ENCODE data around the gene SPNS1. TPM values are rescaled to one million over a fixed set of nuclear protein-coding genes. Genes with fewer than 3 reads are reported as not detected.

Gene SPNS1
- polyA plus RNA-seq, 6 donors from 2014 or later, result 11.4 to 29.9 (median 19.0) TPM

DNA sequence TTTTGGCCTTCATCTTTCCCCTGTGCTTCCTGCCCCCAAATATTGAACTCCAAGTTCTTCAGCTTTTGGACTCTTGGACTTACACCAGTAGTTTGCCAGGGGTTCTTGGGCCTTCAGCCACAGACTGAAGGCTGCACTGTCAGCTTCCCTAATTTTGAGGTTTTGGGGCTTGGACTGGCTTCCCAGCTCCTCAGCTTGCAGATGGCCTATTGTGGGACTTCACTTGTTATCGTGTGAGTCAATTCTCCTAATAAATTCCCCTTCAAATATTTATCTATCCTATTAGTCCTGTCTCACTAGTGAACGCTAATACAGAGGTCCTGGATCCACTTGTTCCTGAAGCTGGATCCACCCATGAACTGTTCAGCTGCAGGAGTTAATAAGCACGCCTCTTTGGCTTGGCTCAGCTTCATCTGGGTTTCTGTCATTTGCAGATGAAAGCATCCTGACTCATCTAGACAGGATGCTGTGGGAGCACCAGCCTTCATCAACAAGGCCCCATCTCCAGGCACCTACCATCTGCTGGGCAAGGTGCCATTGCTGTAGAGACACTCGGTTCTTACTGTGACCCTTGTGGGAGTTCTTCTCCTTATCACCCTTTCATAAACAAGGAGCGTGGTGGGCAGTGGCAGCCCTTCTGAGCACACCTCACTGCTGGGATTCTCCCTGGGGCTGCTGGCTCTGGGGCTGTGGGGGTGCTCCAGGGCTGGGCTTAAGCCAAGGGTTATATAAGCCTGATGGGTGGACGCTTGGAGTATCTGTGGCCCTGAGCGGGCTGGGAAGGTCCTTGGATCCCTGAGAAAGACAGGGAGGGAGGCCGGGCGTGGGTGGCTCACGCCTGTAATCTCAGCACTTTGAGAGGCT, 33.4 kb downstream of the SPNS1 start:
- no peaks in the 10 kb centered on the region for H3K9me3 Mint-ChIP-seq
- peaks cover 20 to 48% (median 27%) of the 10 kb centered on the region in 3 donors for H3K27me3 Mint-ChIP-seq
- no peaks in the 10 kb centered on the region for H3K36me3 Mint-ChIP-seq
- ATAC-seq (ENCODE audit: low read depth in 2 of 2) (no peak), DNase-seq (no peak)
- H3K4me1 Mint-ChIP-seq, result peaks cover 0 to 5% (median 4%) of the 10 kb centered on the region in 3 donors
- no peak overlapping the region for H3K4me3 Mint-ChIP-seq
- no peak overlapping the region for H3K27ac Mint-ChIP-seq

DNA sequence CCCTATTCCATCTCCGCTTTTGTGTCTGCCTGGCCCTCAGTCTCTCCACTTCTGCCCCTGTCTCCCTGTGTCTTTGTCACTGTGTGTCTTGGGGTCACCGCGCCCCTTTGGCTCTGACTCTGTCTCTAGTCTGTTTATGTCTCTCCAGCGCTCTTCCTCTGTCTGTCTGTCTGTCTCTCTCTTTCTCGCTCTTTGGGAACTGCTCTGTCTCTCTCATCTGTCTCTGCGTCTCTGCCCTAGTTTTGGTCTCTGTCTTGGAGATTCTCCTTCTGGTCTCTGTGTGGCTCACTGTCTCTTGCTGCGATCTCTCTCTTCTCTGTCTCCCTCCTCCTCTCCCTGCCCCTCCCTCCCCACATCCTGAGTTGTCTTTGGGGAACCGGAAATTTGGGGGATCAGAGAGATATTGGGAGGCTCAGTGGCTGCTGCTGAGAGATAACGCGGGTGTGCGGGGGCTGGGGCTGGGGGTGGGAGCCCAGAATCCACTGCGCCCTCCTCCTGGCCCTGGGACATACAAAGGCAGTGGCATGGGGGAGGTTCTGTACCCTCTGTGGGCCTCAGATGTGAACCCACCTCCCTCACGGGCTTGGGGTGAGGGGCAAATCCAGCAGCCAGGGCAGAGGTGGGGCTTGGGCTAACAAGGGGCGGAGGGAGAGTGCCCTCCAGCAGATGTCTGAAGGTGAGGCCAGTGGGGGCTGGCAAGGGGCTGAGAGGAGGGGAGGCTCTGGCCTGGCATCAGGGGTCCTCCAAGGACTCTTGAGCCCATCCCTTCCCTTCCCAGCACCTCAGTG, 34.7 kb downstream of the SPNS1 start:
- Mint-ChIP-seq H3K4me3 (no peak overlapping the region), H3K4me1 (peaks cover 0 to 5% (median 4%) of the 10 kb centered on the region in 3 donors), H3K27me3 (peaks cover 20 to 45% (median 27%) of the 10 kb centered on the region in 3 donors), H3K9me3 (no peaks in the 10 kb centered on the region), H3K36me3 (no peaks in the 10 kb centered on the region), H3K27ac (no peak overlapping the region)
- ATAC-seq (ENCODE audit: low read depth in 2 of 2) (no peak), DNase-seq (no peak)

DNA sequence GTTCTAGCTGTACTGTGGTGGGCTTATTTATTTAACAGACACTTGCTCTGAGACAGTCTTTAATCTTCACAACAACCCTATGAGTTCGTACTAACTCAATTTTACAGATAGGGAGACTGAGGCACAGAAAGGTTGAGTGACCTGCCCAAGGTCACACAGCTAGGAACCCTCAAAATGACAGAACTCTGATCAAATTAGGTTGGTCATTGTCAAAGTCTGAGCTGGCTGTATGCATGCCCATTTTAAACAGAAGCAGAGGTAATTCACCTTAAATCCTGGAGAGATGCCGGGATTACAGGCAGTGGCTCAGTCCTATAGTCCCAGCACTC, 35.2 kb downstream of the SPNS1 start:
- Mint-ChIP-seq H3K36me3 (no peaks in the 10 kb centered on the region), H3K9me3 (peaks cover 0 to 3% (median 0%) of the 10 kb centered on the region in 7 donors), H3K4me1 (peaks cover 0 to 5% (median 4%) of the 10 kb centered on the region in 3 donors), H3K27me3 (peaks cover 17 to 40% (median 23%) of the 10 kb centered on the region in 3 donors), H3K4me3 (no peak overlapping the region), H3K27ac (no peak overlapping the region)
- ATAC-seq (ENCODE audit: low read depth in 2 of 2) (no peak), DNase-seq (no peak)

DNA sequence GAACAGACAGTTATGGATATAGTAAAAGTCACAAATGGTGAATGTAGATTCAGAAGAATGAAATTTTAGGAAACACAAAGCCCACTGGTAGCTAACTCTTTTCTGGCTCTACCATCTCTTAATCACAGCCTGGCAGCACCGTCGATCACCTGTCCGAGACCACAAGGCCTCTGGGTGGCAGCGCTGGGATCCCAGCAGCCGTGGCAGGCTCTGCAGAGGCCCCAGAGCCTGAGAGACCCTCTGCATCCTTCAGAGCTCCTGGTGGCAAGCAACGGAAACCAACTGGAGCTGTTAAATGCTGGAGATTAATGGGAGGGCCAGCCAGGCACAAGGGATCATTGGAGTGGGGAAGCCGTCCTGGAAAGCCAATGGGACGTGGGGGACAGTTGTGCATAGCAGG, 36.5 kb downstream of the SPNS1 start:
- no peaks in the 10 kb centered on the region for H3K36me3 Mint-ChIP-seq
- DNase-seq (no peak), ATAC-seq (ENCODE audit: low read depth in 2 of 2) (no peak)
- peaks cover 0 to 5% (median 4%) of the 10 kb centered on the region in 3 donors for H3K4me1 Mint-ChIP-seq
- peaks cover 0 to 3% (median 0%) of the 10 kb centered on the region in 7 donors for H3K9me3 Mint-ChIP-seq
- H3K27me3 Mint-ChIP-seq, result peaks cover 12 to 28% (median 13%) of the 10 kb centered on the region in 3 donors
- H3K4me3 Mint-ChIP-seq, result no peak overlapping the region
- peak overlapping the region in 1 of 6 donors; percentile 21 for H3K27ac Mint-ChIP-seq

GRCh38 chr16:29011851-29012250, 37.3 kb downstream of the SPNS1 start:
- H3K36me3 Mint-ChIP-seq, result no peaks in the 10 kb centered on the region
- peak overlapping the region in 1 of 8 donors; percentile 22 for H3K4me3 Mint-ChIP-seq
- H3K4me1 Mint-ChIP-seq, result peaks cover 0 to 5% (median 4%) of the 10 kb centered on the region in 3 donors
- peaks cover 0 to 3% (median 0%) of the 10 kb centered on the region in 7 donors for H3K9me3 Mint-ChIP-seq
- no peak overlapping the region for H3K27ac Mint-ChIP-seq
- ATAC-seq (ENCODE audit: low read depth in 2 of 2) (no peak), DNase-seq (no peak)
- peaks cover 10 to 24% (median 12%) of the 10 kb centered on the region in 3 donors for H3K27me3 Mint-ChIP-seq

- H3K36me3 Mint-ChIP-seq, result no peaks in the 10 kb centered on the region
- H3K9me3 Mint-ChIP-seq, result peaks cover 0 to 3% (median 0%) of the 10 kb centered on the region in 7 donors
- H3K27ac Mint-ChIP-seq, result peak overlapping the region in 1 of 6 donors; percentile 84
- DNase-seq, result no peak
- peaks cover 8 to 22% (median 10%) of the 10 kb centered on the region in 3 donors for H3K27me3 Mint-ChIP-seq
- ATAC-seq (ENCODE audit: low read depth in 2 of 2), result no peak
- no peak overlapping the region for H3K4me3 Mint-ChIP-seq
- H3K4me1 Mint-ChIP-seq, result peaks cover 0 to 5% (median 4%) of the 10 kb centered on the region in 3 donors
Measured at GRCh38 chr16:29012913-29013553, 38.5 kb downstream of the SPNS1 start.

GRCh38 chr16:29014561-29015069, 40.0 kb downstream of the SPNS1 start:
- Mint-ChIP-seq H3K27ac (no peak overlapping the region), H3K36me3 (no peaks in the 10 kb centered on the region), H3K9me3 (peaks cover 0 to 3% (median 0%) of the 10 kb centered on the region in 7 donors), H3K4me3 (no peak overlapping the region), H3K4me1 (no peaks in the 10 kb centered on the region), H3K27me3 (peaks cover 0 to 11% (median 0%) of the 10 kb centered on the region in 3 donors)
- DNase-seq, result no peak
- ATAC-seq (ENCODE audit: low read depth in 2 of 2), result no peak

DNA sequence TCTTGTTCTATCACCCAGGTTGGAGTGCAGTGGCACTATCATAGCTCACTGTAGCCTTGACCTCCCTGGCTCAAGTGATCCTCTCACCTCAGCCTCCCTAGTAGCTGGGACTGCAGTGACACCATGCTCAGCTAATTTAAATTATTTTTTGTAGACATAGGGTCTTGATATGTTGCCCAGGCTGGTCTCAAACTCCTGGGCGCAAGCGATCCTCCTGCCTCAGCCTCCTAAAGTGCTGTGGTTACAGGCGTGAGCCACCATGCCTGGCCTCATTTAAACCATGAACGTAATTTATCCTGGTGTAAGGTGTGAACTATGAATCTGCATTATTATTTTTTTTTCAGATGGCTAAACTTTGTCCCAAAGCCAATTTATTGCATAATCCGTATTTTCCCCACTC, 47.6 kb downstream of the SPNS1 start:
- Mint-ChIP-seq H3K9me3 (no peaks in the 10 kb centered on the region), H3K27me3 (peaks cover 9 to 14% (median 12%) of the 10 kb centered on the region in 3 donors), H3K27ac (no peak overlapping the region), H3K4me1 (no peaks in the 10 kb centered on the region), H3K4me3 (no peak overlapping the region), H3K36me3 (no peaks in the 10 kb centered on the region)
- ATAC-seq (ENCODE audit: low read depth in 2 of 2), result no peak
- no peak for DNase-seq

- ATAC-seq (ENCODE audit: low read depth in 2 of 2) (no peak), DNase-seq (no peak)
- no peaks in the 10 kb centered on the region for H3K4me1 Mint-ChIP-seq
- peaks cover 9 to 19% (median 19%) of the 10 kb centered on the region in 3 donors for H3K27me3 Mint-ChIP-seq
- no peak overlapping the region for H3K4me3 Mint-ChIP-seq
- H3K36me3 Mint-ChIP-seq, result no peaks in the 10 kb centered on the region
- no peaks in the 10 kb centered on the region for H3K9me3 Mint-ChIP-seq
- H3K27ac Mint-ChIP-seq, result no peak overlapping the region
Measured at GRCh38 chr16:29023279-29024277, 49.0 kb downstream of the SPNS1 start.

GRCh38 chr16:29024278-29024677, 49.7 kb downstream of the SPNS1 start:
- Mint-ChIP-seq H3K4me3 (no peak overlapping the region), H3K9me3 (no peaks in the 10 kb centered on the region), H3K27me3 (peaks cover 9 to 19% (median 19%) of the 10 kb centered on the region in 3 donors), H3K4me1 (no peaks in the 10 kb centered on the region), H3K36me3 (no peaks in the 10 kb centered on the region), H3K27ac (no peak overlapping the region)
- ATAC-seq (ENCODE audit: low read depth in 2 of 2) (no peak), DNase-seq (no peak)

DNA sequence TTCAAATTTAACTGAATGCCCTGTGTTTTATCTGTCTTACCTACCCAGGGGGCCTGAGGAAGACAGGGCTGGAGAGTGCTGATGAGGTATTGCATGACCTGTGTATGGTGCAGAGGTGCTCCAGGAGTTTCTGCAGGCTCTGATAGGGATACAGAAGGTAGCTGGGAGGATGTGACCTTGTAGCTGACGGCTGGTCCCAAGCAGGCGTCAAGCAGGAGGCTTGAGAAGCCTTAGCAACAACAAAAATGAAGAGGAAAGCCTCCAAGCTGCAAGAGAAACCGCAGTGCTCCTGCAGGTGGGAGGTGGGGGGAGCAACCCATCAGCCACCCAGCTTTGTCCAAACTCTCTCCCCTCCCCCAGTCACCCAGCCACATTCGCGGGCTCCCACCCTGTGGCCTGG, 50.6 kb downstream of the SPNS1 start:
- Mint-ChIP-seq H3K27ac (no peak overlapping the region), H3K4me3 (no peak overlapping the region), H3K36me3 (no peaks in the 10 kb centered on the region), H3K9me3 (no peaks in the 10 kb centered on the region), H3K4me1 (no peaks in the 10 kb centered on the region), H3K27me3 (peaks cover 9 to 19% (median 19%) of the 10 kb centered on the region in 3 donors)
- DNase-seq, result no peak
- ATAC-seq (ENCODE audit: low read depth in 2 of 2), result no peak

DNA sequence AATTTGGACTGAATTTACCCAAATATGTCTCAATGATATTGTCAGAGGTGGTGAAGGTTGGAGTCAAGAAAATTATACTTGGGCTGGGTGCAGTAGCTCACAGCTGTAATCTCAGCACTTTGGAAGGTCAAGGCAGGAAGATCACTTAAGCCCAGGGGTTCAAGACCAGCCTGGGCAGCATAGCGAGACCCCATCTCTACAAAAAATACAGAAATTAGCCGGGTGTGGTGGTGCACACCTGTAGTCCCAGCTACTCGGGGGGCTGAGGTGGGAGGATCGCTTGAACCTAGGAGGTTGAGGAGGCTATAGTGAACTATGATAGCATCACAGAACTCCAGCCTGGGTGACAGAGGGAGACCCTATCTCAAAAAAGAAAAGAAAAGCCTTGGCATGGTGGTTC, 51.2 kb downstream of the SPNS1 start:
- no peaks in the 10 kb centered on the region for H3K4me1 Mint-ChIP-seq
- no peaks in the 10 kb centered on the region for H3K9me3 Mint-ChIP-seq
- no peak for DNase-seq
- H3K27me3 Mint-ChIP-seq, result peaks cover 9 to 19% (median 19%) of the 10 kb centered on the region in 3 donors
- no peak for ATAC-seq (ENCODE audit: low read depth in 2 of 2)
- H3K4me3 Mint-ChIP-seq, result no peak overlapping the region
- no peaks in the 10 kb centered on the region for H3K36me3 Mint-ChIP-seq
- H3K27ac Mint-ChIP-seq, result no peak overlapping the region

Data from naive B cell (primary cell).